Erythroblast (primary cell): ENCODE measurements around the gene SORCS1.

Source experiments
- GATA1 ChIP-seq: IDR thresholded peaks from 2 replicates; pipeline ENCODE4 v1.6.1; 2011; ENCODE audit warnings: low read depth, mild to moderate bottlenecking, control low read depth, low read length, moderate library complexity
- POLR2A ChIP-seq: IDR thresholded peaks from 2 replicates; pipeline ENCODE4 v1.6.1; 2011; ENCODE audit warnings: mild to moderate bottlenecking, low read length

DNA sequence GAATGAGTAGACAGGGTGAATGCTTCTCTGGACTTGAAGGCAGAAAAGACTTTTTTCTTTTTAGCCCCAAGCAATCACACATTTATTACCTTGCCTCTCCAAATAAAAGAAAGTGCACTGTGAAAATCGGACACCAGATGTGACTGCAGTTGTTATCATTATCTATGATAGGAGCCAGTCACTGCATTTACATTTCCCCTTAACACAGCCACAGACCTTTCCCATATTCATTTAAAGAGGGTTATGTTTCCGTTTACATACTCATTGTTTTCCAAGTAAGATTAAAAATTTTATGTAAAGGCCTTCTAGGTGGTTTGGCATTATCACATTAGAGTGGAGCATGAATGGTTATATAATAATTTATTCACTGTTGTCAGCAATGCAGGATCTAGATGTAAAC lies 586.8 kb downstream of the SORCS1 start:
- TF ChIP-seq POLR2A, result no peak
- TF ChIP-seq GATA1, result no peak
